RCC 7860 (cell line): ENCODE data around the gene SNN.

Experiments
- DNase-seq: peaks from one replicate; pipeline ENCODE4 v3.0.0-alpha.2; 2015; ENCODE audit warnings: low spot score
- FAIRE-seq: peaks from 2 replicates; lab custom pipeline; 2012; peaks lifted over from hg19 to GRCh38; lab: Jason Lieb, UNC

Gene SNN

DNA sequence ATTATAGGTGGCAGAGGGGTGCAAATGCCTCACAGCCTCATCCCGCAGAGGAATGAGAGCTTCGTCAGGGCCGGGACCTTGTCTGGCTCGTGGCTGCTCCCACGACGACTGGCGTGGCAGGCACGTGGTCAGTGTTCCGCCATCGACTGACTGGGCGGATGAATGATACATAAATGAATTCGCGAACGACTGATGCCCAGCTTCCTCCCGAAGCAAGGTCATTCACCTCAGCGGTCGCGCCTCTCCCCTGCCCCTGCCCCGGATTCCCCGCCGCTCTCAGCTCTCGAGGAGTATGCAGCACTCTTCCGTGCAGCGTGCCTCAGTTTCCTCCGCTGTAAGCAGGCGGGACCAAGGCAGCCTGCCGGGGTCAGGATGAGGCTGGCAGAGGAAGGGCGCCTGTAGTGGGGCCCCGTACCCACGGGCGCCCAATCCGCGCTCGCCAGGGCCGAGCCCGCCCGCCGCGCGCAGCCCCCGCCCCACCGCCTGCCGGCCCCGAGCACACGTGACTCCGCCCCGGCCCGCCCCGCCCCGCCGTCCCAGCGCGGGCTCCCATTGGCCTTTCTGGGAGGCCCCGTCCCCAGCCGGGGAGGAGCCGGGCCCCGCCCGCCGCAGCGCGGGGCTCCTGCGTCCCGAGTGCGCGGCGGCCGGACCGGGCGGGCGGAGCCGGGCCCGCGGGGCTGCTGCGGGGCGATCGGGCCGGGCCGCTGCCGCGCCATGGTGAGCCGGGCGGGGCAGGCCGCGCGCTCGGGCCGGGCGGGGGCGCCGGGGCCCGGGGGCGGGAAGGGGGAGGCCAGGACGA lies at the start of gene SNN:
TSS of gene SNN (plus strand) at position 632 of the 799 bp plus-strand sequence. CDS start 7,605 bp downstream, outside the sequence.
- FAIRE-seq: no peak

DNA sequence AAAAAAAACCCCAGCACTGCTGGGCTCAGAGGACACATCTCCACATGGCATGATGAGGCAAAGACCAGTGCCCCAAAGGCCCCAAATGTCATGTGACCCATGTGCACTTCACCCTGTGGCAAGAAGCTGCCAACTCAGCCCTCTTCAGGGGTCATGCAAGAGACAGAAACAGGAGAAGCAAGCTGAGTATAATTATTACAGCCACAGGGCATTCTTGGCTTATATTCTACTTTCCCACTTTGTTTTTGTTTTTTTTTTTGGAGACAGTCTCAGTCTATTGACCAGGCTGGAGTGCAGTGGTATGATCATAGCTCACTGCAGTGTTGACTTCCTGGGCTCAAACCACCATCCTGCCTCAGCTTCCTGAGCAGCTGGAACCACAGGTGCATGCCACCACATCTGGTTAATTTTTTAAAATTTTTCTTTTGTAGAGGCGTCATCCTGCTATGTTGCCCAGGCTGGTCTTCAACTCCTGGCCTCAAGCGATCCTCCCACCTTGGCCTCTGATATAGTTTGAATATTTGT lies 48.9 kb upstream of the SNN start:
- DNase-seq (no peak), FAIRE-seq (no peak)

More for the DNA sequence above, at the start of gene SNN:
- DNase-seq: peak; percentile 26

DNA sequence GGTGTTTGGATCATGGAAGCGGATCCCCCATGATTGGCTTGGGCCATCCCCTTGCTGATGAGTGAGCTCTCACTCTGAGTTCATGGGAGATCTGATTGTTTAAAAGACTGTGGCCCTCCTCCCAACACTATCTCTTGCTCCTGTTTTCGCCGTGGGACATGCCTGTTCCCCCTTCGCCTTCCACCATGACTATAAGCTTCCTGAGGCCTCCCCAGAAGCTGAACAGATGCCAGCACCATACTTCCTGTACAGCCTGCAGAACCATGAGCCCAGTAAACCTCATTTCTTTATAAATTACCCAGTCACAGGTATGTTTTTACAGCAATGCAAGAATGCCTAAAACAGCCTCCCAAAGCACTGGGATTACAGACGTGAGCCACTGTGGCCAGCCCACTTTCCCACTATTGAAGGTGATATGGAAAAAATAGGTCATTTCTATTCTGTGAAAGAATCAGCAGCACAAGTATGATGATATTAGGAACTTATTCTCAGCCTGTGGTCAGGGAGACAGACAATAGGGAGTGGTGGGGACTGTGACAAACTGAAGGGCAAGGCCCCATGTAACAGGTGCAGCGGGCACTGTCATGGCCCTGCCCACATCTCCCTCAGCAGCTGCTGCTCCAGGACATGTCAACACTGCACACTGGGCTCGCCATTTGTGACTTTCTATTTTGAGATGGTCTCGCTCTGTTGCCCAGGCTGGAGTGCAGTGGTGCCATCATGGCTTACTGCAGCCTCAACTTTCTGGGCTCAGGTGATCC lies 47.8 kb upstream of the SNN start:
- DNase-seq (no peak), FAIRE-seq (no peak)

DNA sequence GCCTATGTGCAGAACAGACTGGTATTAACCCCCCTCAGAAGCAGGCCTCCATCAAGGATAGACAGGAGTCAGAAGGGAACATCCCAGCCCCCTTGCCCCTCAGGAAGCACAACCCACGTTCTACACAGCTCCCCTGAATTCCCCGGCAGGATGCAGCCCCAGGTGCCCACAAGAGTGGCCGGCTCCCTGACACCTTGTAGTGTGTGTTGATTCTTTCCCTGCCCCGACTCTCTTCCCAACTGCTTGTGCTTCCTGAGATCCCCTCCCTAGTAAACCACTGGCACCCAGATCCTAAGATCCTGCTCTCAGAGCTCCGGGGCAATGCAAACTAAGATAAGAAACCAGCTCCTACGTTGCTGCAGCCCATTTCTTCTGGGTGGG lies 46.7 kb upstream of the SNN start:
- DNase-seq: no peak
- FAIRE-seq: no peak

DNA sequence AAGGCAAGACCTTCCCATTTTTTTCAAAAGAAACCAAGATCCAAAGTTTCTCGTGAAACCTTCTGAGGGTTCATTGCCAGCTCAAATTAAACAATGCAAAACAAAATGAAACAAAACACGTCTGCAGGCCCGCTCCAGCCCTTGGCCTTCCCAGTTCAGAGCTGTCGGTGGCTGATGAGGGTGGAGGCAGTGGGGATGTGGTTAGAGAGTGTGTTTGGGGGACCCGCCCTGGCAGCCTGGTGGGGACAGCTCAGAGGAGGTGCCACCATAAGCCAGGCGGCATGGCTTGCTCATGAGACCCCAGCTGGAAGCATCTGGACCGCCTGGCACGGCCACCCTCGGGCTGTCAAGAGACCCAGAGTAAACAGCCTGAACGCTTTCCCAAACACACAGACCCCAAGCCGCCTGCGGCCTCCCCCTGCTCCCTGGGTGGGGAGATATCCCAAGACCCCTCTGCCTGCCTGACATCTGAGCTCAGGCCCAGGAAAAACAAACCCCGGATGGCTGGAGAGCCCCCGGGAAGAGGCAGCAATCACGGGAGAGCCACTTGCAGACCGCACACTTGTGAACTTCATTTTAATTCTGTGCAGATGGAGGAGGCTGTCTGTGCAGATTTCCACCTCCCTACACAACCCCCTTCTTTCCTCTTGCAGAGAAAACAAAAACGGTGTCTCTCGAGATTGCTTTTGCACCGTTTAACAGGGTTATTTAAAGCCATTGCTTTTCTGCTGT lies 46.2 kb upstream of the SNN start:
- no peak for DNase-seq
- FAIRE-seq: no peak

DNA sequence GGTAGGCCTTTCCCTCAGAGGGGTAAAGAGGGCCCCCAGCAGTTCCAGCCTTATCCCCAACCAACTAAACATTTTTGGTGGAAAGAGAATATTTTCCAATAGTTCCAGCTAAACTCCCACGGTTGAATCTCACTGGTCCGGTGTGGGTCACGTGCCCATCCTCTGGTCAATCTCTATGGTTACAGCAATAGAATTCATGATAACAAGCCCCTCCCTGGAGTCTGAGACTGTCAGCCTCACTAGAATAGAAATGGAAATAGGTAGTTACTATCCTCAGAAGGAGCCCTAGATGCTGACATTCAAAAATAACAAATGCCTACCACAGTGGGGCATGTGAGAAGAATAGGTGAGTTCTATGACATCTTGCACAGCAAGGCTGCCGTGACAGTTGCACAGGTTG lies 44.0 kb upstream of the SNN start:
- DNase-seq (no peak), FAIRE-seq (no peak)

DNA sequence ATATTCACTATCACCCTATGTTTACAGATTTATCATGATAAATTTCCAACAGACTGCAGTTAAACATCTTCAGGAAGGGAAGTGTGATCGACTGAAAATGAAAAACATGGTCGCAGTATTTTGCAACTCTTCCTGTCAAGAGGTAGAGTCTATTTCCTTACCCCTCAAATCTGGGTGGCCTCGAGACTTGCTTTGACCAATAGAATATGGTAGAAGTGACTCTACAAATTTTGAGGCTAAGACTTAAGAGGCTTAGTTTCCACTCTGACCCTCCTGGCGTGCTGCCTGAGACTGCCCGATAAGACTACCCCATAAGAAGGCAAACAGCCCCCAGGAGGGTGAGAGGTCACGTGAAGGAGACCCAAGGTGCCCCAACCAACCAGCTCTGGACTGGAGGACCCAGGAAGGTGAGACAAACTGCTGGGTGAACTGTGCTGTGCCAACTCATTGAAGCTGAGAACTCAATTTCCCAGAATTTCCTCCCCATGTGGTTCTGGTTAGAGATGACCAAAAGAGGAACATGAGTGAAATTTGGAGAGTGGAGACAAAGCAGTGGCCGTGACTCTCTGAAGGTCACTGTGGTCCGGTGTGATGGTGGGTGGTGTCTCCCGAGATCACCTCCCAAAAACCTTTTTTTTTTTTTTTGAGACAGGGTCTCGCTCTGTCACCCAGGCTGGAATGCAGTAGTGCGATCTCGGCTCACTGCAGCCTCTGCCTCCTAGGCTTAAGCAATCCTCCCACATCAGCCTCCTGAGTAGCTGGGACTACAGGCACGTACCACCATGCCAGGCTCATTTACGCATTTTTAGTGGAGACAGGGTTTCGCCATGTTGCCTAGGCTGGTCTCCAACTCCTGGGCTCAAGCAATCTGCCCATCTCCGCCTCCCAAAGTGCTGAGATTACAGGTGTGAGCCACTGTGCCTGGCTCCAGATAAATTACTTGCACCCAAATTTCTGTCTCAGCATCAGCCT lies 43.3 kb upstream of the SNN start:
- no peak for DNase-seq
- no peak for FAIRE-seq

DNA sequence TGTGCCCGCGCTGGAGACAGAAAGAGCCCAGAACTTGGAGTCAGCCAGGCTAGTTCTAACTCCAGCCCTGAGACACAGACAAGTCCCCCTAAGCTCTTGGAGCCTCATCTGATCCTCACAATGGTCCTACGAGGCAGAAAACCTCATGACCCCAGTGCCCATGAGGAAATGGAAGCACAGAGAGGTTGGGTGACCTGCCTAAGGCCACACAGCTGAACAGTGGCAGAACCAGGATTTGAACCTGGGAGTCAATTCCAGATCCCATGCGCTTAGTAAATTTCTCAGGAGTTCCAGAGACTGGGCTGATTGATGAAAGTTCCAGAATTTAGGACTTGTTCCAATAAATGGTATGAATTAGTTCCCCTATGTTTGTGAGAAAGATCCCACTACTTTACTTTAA lies 42.5 kb upstream of the SNN start:
- FAIRE-seq (no peak), DNase-seq (no peak)

DNA sequence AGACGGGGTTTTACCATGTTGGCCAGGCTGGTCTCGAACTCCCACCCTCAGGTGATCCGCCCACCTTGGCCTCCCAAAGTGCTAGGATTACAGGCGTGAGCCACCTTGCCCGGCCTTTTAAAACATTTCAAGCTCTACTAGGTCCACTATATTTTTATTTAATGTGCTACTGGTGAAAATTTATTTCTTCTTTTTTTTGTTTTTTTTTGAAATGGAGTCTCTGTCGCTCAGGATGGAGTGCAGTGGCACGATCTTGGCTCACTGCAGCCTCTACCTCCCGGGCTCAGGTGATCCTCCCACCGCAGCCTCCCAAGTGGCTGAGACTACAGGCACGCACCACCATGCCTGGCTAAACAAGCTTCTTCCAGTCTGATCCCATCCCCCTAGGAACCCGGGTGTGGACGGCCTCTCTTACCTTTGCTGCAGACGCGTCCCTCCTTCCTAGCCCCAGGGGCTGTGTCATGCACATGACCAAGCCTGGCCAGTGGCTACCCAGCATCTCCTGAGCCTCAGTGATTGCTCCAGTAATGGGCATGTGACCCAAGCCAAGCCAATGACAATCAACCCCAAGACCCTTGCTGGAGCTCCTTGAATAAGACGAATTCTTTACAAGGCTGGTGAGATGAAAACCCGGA lies 41.5 kb upstream of the SNN start:
- DNase-seq (no peak), FAIRE-seq (no peak)

DNA sequence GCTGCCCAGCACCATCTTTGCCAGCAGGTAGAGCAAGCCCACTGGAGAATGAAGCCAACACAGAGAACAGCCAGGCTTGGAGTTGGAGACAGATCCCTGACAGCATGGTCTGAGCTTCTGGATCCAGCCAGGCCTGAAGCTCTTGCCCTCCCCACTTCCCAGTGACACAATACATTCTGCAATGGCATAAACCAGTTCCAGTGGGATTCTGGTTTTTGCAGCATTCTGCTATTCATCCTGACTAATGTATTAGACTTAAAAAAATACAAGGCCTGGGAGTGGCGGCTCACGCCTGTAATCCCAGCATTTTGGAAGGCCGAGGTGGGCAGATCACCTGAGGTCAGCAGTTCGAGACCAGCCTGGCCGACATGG lies 41.0 kb upstream of the SNN start:
- peak; percentile 14 for DNase-seq
- no peak for FAIRE-seq

DNA sequence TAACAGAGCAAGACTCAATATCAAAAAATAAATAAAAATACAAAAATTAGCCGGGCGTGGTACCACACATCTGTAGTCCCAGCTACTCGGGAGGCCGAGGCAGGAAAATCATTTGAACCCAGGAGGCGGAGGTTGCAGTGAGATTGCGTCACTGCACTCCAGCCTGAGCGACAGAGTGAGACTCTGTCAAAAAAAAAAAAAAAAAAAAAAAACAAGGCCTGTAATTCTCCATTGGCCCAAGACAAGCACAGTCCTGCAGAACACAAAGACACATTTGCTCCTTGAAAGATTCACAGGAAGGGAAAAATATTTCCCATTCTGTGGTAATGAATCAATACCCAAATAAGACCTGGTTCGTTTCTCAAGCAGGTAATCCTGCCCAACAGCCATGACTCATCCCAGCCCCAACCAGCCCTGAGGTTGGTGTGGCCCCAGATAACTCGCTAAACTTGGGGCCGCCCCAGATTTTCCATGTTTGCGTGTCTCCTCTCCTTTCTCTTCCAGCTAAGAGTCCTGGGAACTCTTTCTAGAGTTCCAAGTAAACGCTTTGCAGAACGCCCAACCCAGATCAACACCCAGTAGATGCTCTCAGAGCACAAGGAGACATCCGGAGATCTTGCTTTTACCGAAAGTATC lies 40.3 kb upstream of the SNN start:
- DNase-seq (peak; percentile 93), FAIRE-seq (peak; percentile 89)

DNA sequence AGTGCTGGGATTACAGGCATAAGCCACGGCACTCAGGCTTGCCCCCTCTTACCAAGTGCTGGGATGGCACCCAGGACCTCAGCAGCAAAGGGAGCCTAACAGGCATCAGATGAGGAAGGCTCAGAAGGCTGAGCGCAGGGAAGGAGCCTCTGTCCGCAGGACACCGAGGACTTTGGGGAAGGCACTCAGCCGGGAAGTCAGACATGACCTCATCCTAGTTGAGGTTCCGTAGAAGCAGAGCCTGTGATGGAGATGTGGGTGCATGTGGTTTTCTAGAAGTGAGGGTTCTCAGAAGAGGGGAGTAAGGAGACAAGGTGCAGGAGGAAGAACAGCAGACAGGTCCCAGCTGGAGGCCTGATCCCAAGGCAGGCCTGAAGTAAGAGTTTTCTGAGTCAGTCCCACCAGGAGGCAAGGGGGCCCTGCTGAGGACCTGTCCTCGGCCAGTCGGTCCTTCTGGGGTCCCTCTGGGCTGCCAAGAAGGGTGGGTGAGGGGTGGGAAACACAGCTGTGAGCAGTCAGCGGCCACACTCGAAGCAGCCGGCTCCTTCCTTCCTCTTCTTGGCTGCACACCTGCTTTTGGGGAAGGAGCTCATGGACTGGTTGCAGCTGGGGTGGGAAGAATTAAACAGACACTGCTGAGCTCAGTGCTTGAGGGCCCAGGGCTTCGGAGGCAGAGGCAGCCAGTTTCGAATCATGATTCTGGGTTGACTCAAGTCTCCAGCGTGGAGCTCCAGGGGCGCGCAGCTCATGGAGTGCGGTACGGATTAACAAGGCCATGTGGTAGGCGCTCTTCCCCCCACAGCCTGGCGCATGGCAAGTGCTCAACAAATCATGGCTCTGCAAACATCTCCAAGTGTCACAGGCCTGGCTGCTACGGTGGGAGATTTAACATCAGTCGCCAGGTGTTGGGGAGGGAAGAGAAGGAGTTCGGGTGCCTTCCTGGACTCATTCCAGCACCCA lies 38.9 kb upstream of the SNN start:
- peak; percentile 41 for FAIRE-seq
- DNase-seq: peak; percentile 76

DNA sequence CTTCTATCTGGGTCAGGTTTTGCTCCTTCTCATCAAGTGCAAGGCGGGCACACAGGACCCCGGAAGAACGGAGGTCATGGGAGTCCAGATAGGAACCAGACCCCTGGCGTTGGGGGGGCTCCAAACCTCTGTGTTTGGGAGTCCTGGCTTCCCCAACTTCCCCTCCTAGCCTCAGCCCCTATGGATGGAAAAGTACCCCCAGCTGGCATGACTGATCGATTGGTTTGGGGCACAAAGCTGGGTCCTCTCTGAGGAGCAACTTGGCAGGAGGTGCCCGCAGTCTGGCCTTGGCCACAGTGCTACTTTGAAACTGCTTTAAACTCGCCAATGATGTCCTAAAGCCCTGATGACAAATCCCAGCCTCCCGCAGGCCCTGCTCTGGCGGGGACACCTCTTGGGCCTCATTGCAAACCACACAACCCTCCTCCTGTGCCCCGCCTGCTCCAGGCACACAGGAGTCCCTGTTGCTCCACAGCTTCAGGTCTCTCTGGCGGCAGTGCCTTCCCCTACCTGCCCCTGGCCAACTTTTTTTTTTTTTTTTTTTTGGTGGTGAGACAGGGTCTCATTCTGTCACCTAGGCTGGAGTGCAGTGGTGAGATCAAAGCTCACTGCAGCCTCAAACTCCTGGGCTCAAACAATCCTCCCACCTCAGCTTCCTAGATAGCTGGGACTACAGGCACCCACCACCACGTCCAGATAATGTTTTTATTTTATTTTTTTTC lies 38.0 kb upstream of the SNN start:
- FAIRE-seq (peak; percentile 42), DNase-seq (peak; percentile 72)

DNA sequence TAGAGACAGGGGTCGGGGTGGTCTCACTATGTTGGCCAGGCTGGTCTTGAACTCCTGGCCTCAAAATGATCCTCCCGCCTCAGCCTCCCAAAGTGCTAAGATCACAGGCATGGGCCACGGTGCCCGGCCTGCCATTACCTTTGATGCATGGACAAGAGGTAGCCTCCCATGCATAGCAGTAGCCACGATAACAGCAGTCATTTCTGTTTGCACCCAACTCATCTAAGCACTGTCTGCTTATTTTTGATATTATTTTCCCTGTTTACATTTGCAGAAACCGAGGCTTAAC lies 37.5 kb upstream of the SNN start:
- FAIRE-seq: no peak
- DNase-seq: no peak

DNA sequence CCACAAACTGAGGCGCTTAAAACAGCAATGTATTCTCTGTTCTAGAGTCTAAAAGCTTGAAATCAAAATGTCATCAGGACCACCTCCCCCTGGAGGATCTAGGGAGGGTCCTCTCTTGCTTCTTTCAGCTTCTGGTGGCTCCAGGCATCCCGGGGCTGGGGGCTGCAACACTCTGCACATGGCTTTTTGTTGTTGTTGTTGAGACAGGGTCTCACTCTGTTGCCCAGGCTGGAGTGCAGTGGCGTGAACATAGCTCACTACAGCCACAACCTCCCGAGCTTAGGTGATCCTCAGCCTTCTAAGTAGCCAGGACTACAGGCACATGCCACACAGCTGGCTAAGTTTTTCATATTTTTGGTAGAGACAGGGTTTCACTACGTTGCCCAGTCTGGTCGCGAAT lies 37.0 kb upstream of the SNN start:
- FAIRE-seq (no peak), DNase-seq (no peak)

DNA sequence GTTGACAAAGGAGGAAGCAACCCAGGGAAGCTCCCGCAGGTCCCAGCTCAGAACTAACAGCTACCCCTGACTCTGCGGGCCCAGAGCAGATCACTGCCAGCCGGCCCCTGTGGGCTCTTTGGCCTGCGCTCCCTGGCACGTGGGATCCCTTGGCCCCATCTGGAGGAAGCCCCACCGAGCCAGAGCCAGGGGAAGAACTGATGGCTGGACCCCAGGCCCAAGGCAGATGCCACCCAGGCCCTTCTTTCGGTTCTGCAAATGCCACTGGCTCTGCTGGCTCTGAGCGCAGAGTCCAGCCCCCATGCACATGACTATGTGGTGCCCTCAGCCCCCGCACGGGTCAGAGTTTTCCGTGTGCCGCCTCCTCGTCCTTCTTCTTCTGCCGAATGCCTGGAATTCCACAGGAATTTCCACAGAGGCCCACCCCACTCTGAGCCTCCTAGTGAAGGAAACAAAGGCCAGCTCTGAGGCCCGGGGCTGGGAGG lies 35.8 kb upstream of the SNN start:
- DNase-seq: peak; percentile 76

DNA sequence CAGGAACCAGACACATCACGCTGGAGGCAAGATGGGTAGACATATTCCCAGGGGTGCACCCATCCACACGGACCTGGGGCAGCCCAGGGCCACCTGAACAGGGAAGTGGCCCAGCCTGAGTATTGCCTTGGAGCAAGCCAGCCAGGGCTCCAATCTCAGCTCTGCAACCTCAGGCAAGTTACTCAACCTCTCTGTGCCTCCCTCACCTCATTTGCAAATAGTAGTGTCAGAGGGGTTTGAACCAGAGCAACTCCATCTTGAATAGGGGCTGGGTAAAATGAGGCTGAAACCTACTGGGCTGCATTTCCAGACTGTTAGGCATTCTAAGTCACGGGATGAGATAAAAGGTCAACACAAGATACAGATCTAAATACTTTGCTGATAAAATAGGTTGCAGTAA lies 35.1 kb upstream of the SNN start:
- no peak for FAIRE-seq

More for the DNA sequence above, 35.8 kb upstream of the SNN start:
- FAIRE-seq: no peak

DNA sequence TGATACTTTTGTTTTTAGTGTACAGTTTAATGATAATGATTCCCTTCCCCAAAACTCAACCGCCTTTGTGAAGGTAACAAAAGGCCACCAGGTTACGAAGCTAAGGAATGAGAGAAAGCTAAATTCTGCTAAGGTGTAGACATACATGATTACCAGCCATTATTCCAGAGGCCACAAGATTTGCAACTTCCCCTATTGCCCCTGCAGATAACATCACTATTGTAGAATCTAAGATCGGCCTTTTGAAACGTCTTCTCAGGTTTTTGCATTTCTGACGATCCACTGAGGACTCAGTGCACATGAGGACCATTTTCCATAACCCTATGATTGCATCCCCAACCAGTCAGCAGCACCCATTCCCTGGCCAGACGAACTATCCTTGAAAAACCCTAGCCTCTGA lies 33.9 kb upstream of the SNN start:
- DNase-seq: no peak
- no peak for FAIRE-seq

More for the DNA sequence above, 35.1 kb upstream of the SNN start:
- DNase-seq: no peak
